H1 (cell line): ENCODE measurements around the gene MPRIP. TPM values are rescaled to one million over a fixed set of nuclear protein-coding genes. Genes with fewer than 3 reads are reported as not detected.

Experiments used
- CHD7 ChIP-seq: fragments of 300-600 bp; sonication (generic); IDR thresholded peaks from 2 replicates; pipeline ENCODE4 v1.7.1; 2012; ENCODE audit warnings: low read length, moderate library complexity, mild to moderate bottlenecking, inconsistent platforms; ENCODE audit not compliant: insufficient replicate concordance
- polyA plus RNA-seq, 7 experiments: library from polyadenylated mRNA; depleted of rRNA in 3 of 7; stranded (reverse) in 5 of 7; unstranded in 2 of 7; fragments of >200 nt in 5 of 7; fragments of 200-250 nt in 2 of 7; gene quantifications; 1 replicate in 5 of 7; 2 replicates in 1 of 7; 4 replicates in 1 of 7; pipeline versions ENCODE4 v1.2.1 to v1.2.3, GENCODE V29; 2011 to 2013; ENCODE audit warnings: missing spikeins in 2 of 7, mixed read lengths in 2 of 7
- total RNA-seq: library from RNA; stranded (reverse); fragmentation: NEBNext Ultra II Directional; extraction: Animal tissue kit (Norgen Biotek cat#: 25700); gene quantifications from 2 replicates; pipeline ENCODE4 v1.2.1, GENCODE V29; 2021

Gene MPRIP
- total and polyA plus RNA-seq, 2 of the 8 experiments (the other 6 are each of a cell fraction or from before 2014, with no cell fraction given), result 48.6 to 146 TPM

DNA sequence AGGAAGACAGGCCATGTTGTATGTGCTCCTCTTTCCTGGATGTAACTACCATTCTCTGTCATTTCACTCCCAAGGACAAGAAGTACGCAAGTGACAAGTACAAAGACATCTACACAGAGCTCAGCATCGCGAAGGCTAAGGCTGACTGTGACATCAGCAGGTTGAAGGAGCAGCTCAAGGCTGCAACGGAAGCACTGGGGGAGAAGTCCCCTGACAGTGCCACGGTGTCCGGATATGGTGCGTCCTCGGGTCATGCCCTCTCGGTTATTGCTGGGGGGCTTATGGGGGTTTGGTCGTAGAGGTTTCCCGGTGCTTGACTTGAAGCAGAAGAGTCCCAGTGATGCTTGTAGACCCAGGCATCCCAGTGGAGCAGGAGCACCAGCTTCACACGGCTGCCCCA is 134.9 kb downstream of the MPRIP start (continued):
- no peak for TF ChIP-seq CHD7
